Panc1 (cell line): Measurements from ENCODE around the gene RASL11A. TPM values are rescaled to one million over a fixed set of nuclear protein-coding genes. Genes with fewer than 3 reads are reported as not detected.
"Not testable (repeated sequence)": the region's sequence is repeated elsewhere in the genome, so short reads cannot be mapped to it uniquely, and the experiment has no call there.

Source experiments
- ATAC-seq: fragments of 200-7000 bp; cut with Tn5 transposase; 2 replicates; pipeline ENCODE4 v1.9.1; 2020; ENCODE audit warnings: mild to moderate bottlenecking, moderate library complexity
- BruUV-seq: library from RNA; stranded (reverse); fragments of 400-500 nt; replicated peaks from 2 replicates; lab custom pipeline; 2021; lab: Mats Ljungman, UMichigan
- CTCF ChIA-PET: fragments of 300-600 bp; sonication (Branson Sonifier 250); formaldehyde crosslinking; loops from one replicate; lab custom pipeline; 2022; ENCODE audit warnings: antibody characterized with exemption; lab: Charles Lee
- POLR2A ChIA-PET: fragments of 300-600 bp; sonication (Branson Sonifier 250); formaldehyde crosslinking; loops from one replicate; lab custom pipeline; 2022; ENCODE audit warnings: antibody characterized with exemption; lab: Charles Lee
- DNase-seq: peaks from one replicate; pipeline ENCODE4 v3.0.0-alpha.2; 2010; ENCODE audit warnings: low read depth, low spot score
- H3K27ac ChIP-seq: 2 replicates; pipeline ENCODE4 v1.5.1; 2011; ENCODE audit warnings: mild to moderate bottlenecking, low read length, inconsistent platforms
- H3K27me3 ChIP-seq: fragments of 200-500 bp; sonication (Bioruptor generic); 2 replicates; pipeline ENCODE4 v1.6.0; 2014; ENCODE audit warnings: low read length, inconsistent platforms; ENCODE audit not compliant: control insufficient read depth, insufficient read depth
- H3K36me3 ChIP-seq: fragments of 200-500 bp; sonication (Bioruptor generic); 2 replicates; pipeline ENCODE4 v1.5.1; 2014; ENCODE audit warnings: inconsistent platforms, mild to moderate bottlenecking, low read length, moderate library complexity; ENCODE audit not compliant: control insufficient read depth, insufficient read depth
- H3K4me1 ChIP-seq: 2 replicates; pipeline ENCODE4 v1.5.1; 2011; ENCODE audit warnings: inconsistent platforms, mild to moderate bottlenecking, low read length, moderate library complexity; ENCODE audit not compliant: control insufficient read depth, insufficient read depth
- H3K4me3 ChIP-seq, 2 experiments: 2 replicates each; pipeline ENCODE4 v1.5.1; 2011 to 2012; ENCODE audit warnings: low read depth in 2 of 2, low read length in 2 of 2, mild to moderate bottlenecking in 2 of 2, inconsistent platforms in 1 of 2, moderate library complexity in 1 of 2
- H3K9me3 ChIP-seq: fragments of 200-500 bp; sonication (Bioruptor generic); 2 replicates; pipeline ENCODE4 v1.5.1; 2014; ENCODE audit warnings: low read depth, mild to moderate bottlenecking, inconsistent platforms, low read length, moderate library complexity; ENCODE audit not compliant: control insufficient read depth, insufficient read depth
- POLR2AphosphoS5 ChIP-seq: IDR thresholded peaks from 2 replicates; pipeline ENCODE4 v1.6.1; 2012; ENCODE audit warnings: mild to moderate bottlenecking, low read depth, low read length, moderate library complexity
- SIN3A ChIP-seq: IDR thresholded peaks from 2 replicates; pipeline ENCODE4 v1.6.1; 2012; ENCODE audit warnings: low read depth, mild to moderate bottlenecking, low read length, moderate library complexity, borderline replicate concordance; ENCODE audit not compliant: insufficient read depth
- TCF7L2 ChIP-seq: IDR thresholded peaks from 2 replicates; pipeline ENCODE4 v1.6.1; 2011; ENCODE audit warnings: mild to moderate bottlenecking, low read depth, low read length, inconsistent platforms
- in situ Hi-C: cut with HindIII; loops from 2 replicates; pipeline ENCODE4 v1.10.0; 2016; ENCODE audit warnings: low sequenced_read_pairs, low pct_unique_long_range_greater_than_20kb
- intact Hi-C: fragments of 100-400 bp; cut with micrococcal nuclease; formaldehyde crosslinking; loops from one replicate; pipeline ENCODE4 v1.10.0; 2022; ENCODE audit not compliant: unreplicated experiment
- total RNA-seq: library from RNA; stranded (reverse); gene quantifications from one replicate; pipeline ENCODE4 v1.2.1, GENCODE V29; 2021; ENCODE audit not compliant: unreplicated experiment
- TF ChIP-seq, protein P1 (sequence below): fragments of 450-650 bp; IDR thresholded peaks from 2 replicates; pipeline ENCODE4 v1.5.1; 2017; ENCODE audit warnings: mild to moderate bottlenecking
- TF ChIP-seq, protein P2 (sequence below), 2 experiments: IDR thresholded peaks; 2 replicates each; pipeline ENCODE4 v1.6.1; 2011 to 2012; ENCODE audit warnings: low read depth in 2 of 2, control low read depth in 1 of 2, low read length in 1 of 2, mild to moderate bottlenecking in 1 of 2, moderate library complexity in 1 of 2; ENCODE audit not compliant: insufficient read depth in 1 of 2

The RASL11A gene
- total RNA-seq, 1 experiment from 2014 or later, result 136 TPM

DNA sequence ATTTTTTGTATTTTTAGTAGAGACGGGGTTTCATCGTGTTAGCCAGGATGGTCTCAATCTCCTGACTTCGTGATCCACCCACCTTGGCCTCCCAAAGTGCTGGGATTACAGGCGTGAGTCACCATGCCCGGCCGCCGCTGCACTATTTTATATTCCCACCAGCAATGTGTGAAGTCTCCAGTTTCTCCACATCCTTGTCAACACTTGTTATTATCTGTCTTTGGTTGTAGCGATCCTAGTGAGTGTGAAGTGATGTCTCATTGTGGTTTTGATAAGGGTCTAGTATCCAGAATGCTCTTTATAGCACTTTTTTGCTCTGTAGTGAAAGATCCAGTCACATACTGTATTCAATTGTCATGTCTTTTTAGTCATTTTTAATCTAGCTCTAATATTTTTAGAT, 21.3 kb downstream of the RASL11A start:
- H3K4me3 ChIP-seq, CTCF ChIA-PET, BruUV-seq, ATAC-seq, H3K4me1 ChIP-seq, H3K9me3 ChIP-seq, H3K36me3 ChIP-seq, intact Hi-C loops, DNase-seq, H3K27ac ChIP-seq, in situ Hi-C loops, H3K27me3 ChIP-seq: not testable (repeated sequence)
- POLR2A ChIA-PET, result interaction anchor here (0.6 kb wide), 1 partner anchor 40 kb away, joined by 5 read pairs; no protein-coding TSS in a partner anchor

- intact Hi-C loops, result no loop called here
- in situ Hi-C loops, result no loop called here
- ATAC-seq (no peak), DNase-seq (no peak)
- ChIA-PET POLR2A (no interaction called here), CTCF (no interaction called here)
- Histone ChIP-seq H3K27ac (no peak overlapping the region), H3K27me3 (no peaks in the 10 kb centered on the region), H3K4me1 (no peaks in the 10 kb centered on the region), H3K9me3 (no peaks in the 10 kb centered on the region), H3K36me3 (no peaks in the 10 kb centered on the region), H3K4me3 (no peak overlapping the region)
- BruUV-seq, result no TSS peak
- TF ChIP-seq POLR2AphosphoS5 (no peak), TCF7L2 (no peak), SIN3A (no peak)
- TF ChIP-seq, protein P1, sequence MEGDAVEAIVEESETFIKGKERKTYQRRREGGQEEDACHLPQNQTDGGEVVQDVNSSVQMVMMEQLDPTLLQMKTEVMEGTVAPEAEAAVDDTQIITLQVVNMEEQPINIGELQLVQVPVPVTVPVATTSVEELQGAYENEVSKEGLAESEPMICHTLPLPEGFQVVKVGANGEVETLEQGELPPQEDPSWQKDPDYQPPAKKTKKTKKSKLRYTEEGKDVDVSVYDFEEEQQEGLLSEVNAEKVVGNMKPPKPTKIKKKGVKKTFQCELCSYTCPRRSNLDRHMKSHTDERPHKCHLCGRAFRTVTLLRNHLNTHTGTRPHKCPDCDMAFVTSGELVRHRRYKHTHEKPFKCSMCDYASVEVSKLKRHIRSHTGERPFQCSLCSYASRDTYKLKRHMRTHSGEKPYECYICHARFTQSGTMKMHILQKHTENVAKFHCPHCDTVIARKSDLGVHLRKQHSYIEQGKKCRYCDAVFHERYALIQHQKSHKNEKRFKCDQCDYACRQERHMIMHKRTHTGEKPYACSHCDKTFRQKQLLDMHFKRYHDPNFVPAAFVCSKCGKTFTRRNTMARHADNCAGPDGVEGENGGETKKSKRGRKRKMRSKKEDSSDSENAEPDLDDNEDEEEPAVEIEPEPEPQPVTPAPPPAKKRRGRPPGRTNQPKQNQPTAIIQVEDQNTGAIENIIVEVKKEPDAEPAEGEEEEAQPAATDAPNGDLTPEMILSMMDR, result no peak
- TF ChIP-seq, protein P2, sequence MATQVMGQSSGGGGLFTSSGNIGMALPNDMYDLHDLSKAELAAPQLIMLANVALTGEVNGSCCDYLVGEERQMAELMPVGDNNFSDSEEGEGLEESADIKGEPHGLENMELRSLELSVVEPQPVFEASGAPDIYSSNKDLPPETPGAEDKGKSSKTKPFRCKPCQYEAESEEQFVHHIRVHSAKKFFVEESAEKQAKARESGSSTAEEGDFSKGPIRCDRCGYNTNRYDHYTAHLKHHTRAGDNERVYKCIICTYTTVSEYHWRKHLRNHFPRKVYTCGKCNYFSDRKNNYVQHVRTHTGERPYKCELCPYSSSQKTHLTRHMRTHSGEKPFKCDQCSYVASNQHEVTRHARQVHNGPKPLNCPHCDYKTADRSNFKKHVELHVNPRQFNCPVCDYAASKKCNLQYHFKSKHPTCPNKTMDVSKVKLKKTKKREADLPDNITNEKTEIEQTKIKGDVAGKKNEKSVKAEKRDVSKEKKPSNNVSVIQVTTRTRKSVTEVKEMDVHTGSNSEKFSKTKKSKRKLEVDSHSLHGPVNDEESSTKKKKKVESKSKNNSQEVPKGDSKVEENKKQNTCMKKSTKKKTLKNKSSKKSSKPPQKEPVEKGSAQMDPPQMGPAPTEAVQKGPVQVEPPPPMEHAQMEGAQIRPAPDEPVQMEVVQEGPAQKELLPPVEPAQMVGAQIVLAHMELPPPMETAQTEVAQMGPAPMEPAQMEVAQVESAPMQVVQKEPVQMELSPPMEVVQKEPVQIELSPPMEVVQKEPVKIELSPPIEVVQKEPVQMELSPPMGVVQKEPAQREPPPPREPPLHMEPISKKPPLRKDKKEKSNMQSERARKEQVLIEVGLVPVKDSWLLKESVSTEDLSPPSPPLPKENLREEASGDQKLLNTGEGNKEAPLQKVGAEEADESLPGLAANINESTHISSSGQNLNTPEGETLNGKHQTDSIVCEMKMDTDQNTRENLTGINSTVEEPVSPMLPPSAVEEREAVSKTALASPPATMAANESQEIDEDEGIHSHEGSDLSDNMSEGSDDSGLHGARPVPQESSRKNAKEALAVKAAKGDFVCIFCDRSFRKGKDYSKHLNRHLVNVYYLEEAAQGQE (IDR thresholded peaks at IDR 0.05; ENCODE audit: insufficient read depth in 1 of 2, low read depth in 2 of 2, low read length in 1 of 2), result no peak
Measured at GRCh38 chr13:27293076-27293691, 22.6 kb downstream of the RASL11A start.

GRCh38 chr13:27293873-27294515, 23.4 kb downstream of the RASL11A start:
- intact Hi-C loops, result no loop called here
- no peak for ATAC-seq
- BruUV-seq, result no TSS peak

More at GRCh38 chr13:27293873-27294515, 23.4 kb downstream of the RASL11A start:
- POLR2A ChIA-PET, result no interaction called here
- Histone ChIP-seq H3K27me3 (no peaks in the 10 kb centered on the region), H3K4me3 (no peak overlapping the region), H3K27ac (no peak overlapping the region), H3K36me3 (no peaks in the 10 kb centered on the region), H3K4me1 (no peaks in the 10 kb centered on the region), H3K9me3 (no peaks in the 10 kb centered on the region)
- DNase-seq, result no peak
- TF ChIP-seq, protein P1, result no peak
- no peak for TF ChIP-seq SIN3A
- TF ChIP-seq, protein P2 (IDR thresholded peaks at IDR 0.05; ENCODE audit: insufficient read depth in 1 of 2, low read depth in 2 of 2, low read length in 1 of 2), result no peak
- no peak for TF ChIP-seq POLR2AphosphoS5
- no peak for TF ChIP-seq TCF7L2
- in situ Hi-C loops, result no loop called here
- CTCF ChIA-PET, result no interaction called here
